OCI-LY1 (cell line): Measurements from ENCODE around the gene MYCL.
"Not testable (repeated sequence)": the region's sequence is repeated elsewhere in the genome, so short reads cannot be mapped to it uniquely, and the experiment has no call there.

Experiments used
- H2AFZ ChIP-seq: fragments of 200-600 bp; sonication (generic), shearing (Covaris generic); 2 replicates; pipeline ENCODE4 v1.6.0; 2014; ENCODE audit warnings: antibody characterized with exemption, mild to moderate bottlenecking, low read length
- H3F3A ChIP-seq: fragments of 200-600 bp; sonication (generic), shearing (Covaris generic); 2 replicates; pipeline ENCODE4 v1.6.0; 2014; ENCODE audit warnings: mild to moderate bottlenecking, antibody characterized with exemption, low read length, moderate library complexity; ENCODE audit not compliant: insufficient read depth
- H3K27ac ChIP-seq: fragments of 200-600 bp; sonication (generic); 2 replicates; pipeline ENCODE4 v1.5.1; 2014; ENCODE audit warnings: low read length, mixed run types, mild to moderate bottlenecking, low read depth; ENCODE audit not compliant: poor library complexity, severe bottlenecking
- H3K27me3 ChIP-seq: fragments of 200-600 bp; sonication (generic); 2 replicates; pipeline ENCODE4 v1.6.0; 2014; ENCODE audit warnings: antibody characterized with exemption, mild to moderate bottlenecking, low read length, moderate library complexity; ENCODE audit not compliant: insufficient read depth
- H3K36me3 ChIP-seq: fragments of 200-600 bp; sonication (generic); 2 replicates; pipeline ENCODE4 v1.6.1; 2014; ENCODE audit warnings: mild to moderate bottlenecking, antibody characterized with exemption, low read length, moderate library complexity, mixed read lengths; ENCODE audit not compliant: insufficient read depth
- H3K4me1 ChIP-seq: fragments of 200-600 bp; sonication (generic); 2 replicates; pipeline ENCODE4 v1.5.1; 2014; ENCODE audit warnings: mild to moderate bottlenecking, low read length, moderate library complexity; ENCODE audit not compliant: insufficient read depth, severe bottlenecking
- H3K4me2 ChIP-seq: fragments of 200-600 bp; sonication (generic), shearing (Covaris generic); 2 replicates; pipeline ENCODE4 v1.6.1; 2014; ENCODE audit warnings: low read length
- H3K4me3 ChIP-seq: fragments of 200-600 bp; sonication (generic); 2 replicates; pipeline ENCODE4 v1.5.1; 2014; ENCODE audit warnings: low read length, low read depth, mild to moderate bottlenecking, mixed read lengths; ENCODE audit not compliant: poor library complexity, severe bottlenecking
- H3K79me2 ChIP-seq: fragments of 200-600 bp; shearing (Covaris generic); 2 replicates; pipeline ENCODE4 v1.6.1; 2016; ENCODE audit warnings: mixed run types, low read length, mixed read lengths; ENCODE audit not compliant: insufficient read depth
- H3K9ac ChIP-seq: fragments of 200-600 bp; sonication (generic), shearing (Covaris generic); 2 replicates; pipeline ENCODE4 v1.6.1; 2014; ENCODE audit warnings: mild to moderate bottlenecking, low read length, mixed read lengths
- H3K9me2 ChIP-seq: fragments of 200-600 bp; sonication (generic), shearing (Covaris generic); 2 replicates; pipeline ENCODE4 v1.6.1; 2014; ENCODE audit warnings: low read depth, mild to moderate bottlenecking, low read length, mixed read lengths
- H3K9me3 ChIP-seq: fragments of 200-600 bp; shearing (Covaris generic); 2 replicates; pipeline ENCODE4 v1.6.1; 2014; ENCODE audit warnings: low read length, mixed read lengths
- H4K20me1 ChIP-seq: fragments of 200-600 bp; sonication (generic), shearing (Covaris generic); 2 replicates; pipeline ENCODE4 v1.6.0; 2016; ENCODE audit warnings: mild to moderate bottlenecking, low read length; ENCODE audit not compliant: insufficient read depth
- CTCF ChIP-seq: fragments of 200-600 bp; sonication (generic), shearing (Covaris generic); IDR thresholded peaks from 2 replicates; pipeline ENCODE4 v1.5.1; 2017; ENCODE audit warnings: mild to moderate bottlenecking, antibody characterized with exemption, low read length, moderate library complexity, mixed read lengths
- EZH2 ChIP-seq: fragments of 200-600 bp; sonication (generic), shearing (Covaris generic); IDR thresholded peaks from 2 replicates; pipeline ENCODE4 v1.8.0; 2017; ENCODE audit warnings: borderline replicate concordance, mixed run types, mild to moderate bottlenecking, antibody characterized with exemption, low read length, moderate library complexity, mixed read lengths

MYCL gene

GRCh38 chr1:39876144-39876543 lies 25.6 kb downstream of the MYCL start:
- Histone ChIP-seq H3K9me3 (0 out of 2 replicates have a peak, but pooled peaks cover under 1% of the 10 kb centered on the region), H3K4me3 (no peak overlapping the region), H3K9me2 (no peaks in the 10 kb centered on the region), H3K4me2 (no peak overlapping the region), H3K9ac (no peak overlapping the region), H3K27me3 (no peaks in the 10 kb centered on the region), H3K27ac (peak overlapping the region; percentile 41), H3K4me1 (peaks cover 46% of the 10 kb centered on the region), H3F3A (no peaks in the 10 kb centered on the region), H3K79me2 (peaks cover 73% of the 10 kb centered on the region), H2AFZ (no peak overlapping the region), H4K20me1 (no peaks in the 10 kb centered on the region), H3K36me3 (peaks cover 18% of the 10 kb centered on the region)
- TF ChIP-seq EZH2 (no peak), CTCF (no peak)

- Histone ChIP-seq H3K36me3 (peaks cover 25% of the 10 kb centered on the region), H3K4me2 (no peak overlapping the region), H2AFZ (no peak overlapping the region), H3K9ac (no peak overlapping the region), H3K9me3 (0 out of 2 replicates have a peak, but pooled peaks cover 3% of the 10 kb centered on the region), H3K4me1 (peaks cover 28% of the 10 kb centered on the region), H3K27me3 (no peaks in the 10 kb centered on the region), H3K27ac (no peak overlapping the region), H3K79me2 (peaks cover 50% of the 10 kb centered on the region), H4K20me1 (no peaks in the 10 kb centered on the region), H3F3A (no peaks in the 10 kb centered on the region), H3K4me3 (no peak overlapping the region), H3K9me2 (no peaks in the 10 kb centered on the region)
- TF ChIP-seq CTCF (no peak), EZH2 (no peak)
These were observed 29.0 kb downstream of the MYCL start for GRCh38 chr1:39872698-39873097.

GRCh38 chr1:39871796-39872195 lies 29.9 kb downstream of the MYCL start:
- peaks cover 25% of the 10 kb centered on the region for H3K36me3 ChIP-seq
- no peak overlapping the region for H3K4me2 ChIP-seq
- TF ChIP-seq CTCF (no peak), EZH2 (no peak)
- no peaks in the 10 kb centered on the region for H3K9me2 ChIP-seq
- peaks cover 19% of the 10 kb centered on the region for H3K4me1 ChIP-seq
- 0 out of 2 replicates have a peak, but pooled peaks cover 3% of the 10 kb centered on the region for H3K9me3 ChIP-seq
- no peak overlapping the region for H2AFZ ChIP-seq
- no peaks in the 10 kb centered on the region for H4K20me1 ChIP-seq
- peaks cover 48% of the 10 kb centered on the region for H3K79me2 ChIP-seq
- no peak overlapping the region for H3K9ac ChIP-seq
- no peaks in the 10 kb centered on the region for H3K27me3 ChIP-seq
- no peak overlapping the region for H3K4me3 ChIP-seq
- no peak overlapping the region for H3K27ac ChIP-seq
- no peaks in the 10 kb centered on the region for H3F3A ChIP-seq

- not testable (repeated sequence) for H3F3A ChIP-seq, H3K27me3 ChIP-seq, H3K4me2 ChIP-seq, H2AFZ ChIP-seq, H3K9me3 ChIP-seq, H4K20me1 ChIP-seq, H3K4me3 ChIP-seq, H3K9me2 ChIP-seq, H3K9ac ChIP-seq, H3K27ac ChIP-seq
- peaks cover 49% of the 10 kb centered on the region for H3K79me2 ChIP-seq
- peaks cover 12% of the 10 kb centered on the region for H3K4me1 ChIP-seq
- peaks cover 25% of the 10 kb centered on the region for H3K36me3 ChIP-seq
These were observed 30.7 kb downstream of the MYCL start for GRCh38 chr1:39871043-39871442.

- not testable (repeated sequence) for H3K27ac ChIP-seq, H3K9me3 ChIP-seq, H3K9me2 ChIP-seq, H3F3A ChIP-seq, H3K27me3 ChIP-seq, H3K4me1 ChIP-seq, H3K4me2 ChIP-seq, H2AFZ ChIP-seq, H4K20me1 ChIP-seq, H3K4me3 ChIP-seq, H3K9ac ChIP-seq
- peaks cover 37% of the 10 kb centered on the region for H3K79me2 ChIP-seq
- peaks cover 27% of the 10 kb centered on the region for H3K36me3 ChIP-seq
These were observed 32.1 kb downstream of the MYCL start for GRCh38 chr1:39869538-39870112.
